GM18867 (cell line): ENCODE measurements around the gene SSPN.

ENCODE experiments used
- ATAC-seq: cut with Tn5 transposase; IDR thresholded peaks from one replicate; pipeline ENCODE4 v1.9.1; 2021; ENCODE audit warnings: mild to moderate bottlenecking, moderate library complexity; ENCODE audit not compliant: unreplicated experiment

The SSPN gene

DNA sequence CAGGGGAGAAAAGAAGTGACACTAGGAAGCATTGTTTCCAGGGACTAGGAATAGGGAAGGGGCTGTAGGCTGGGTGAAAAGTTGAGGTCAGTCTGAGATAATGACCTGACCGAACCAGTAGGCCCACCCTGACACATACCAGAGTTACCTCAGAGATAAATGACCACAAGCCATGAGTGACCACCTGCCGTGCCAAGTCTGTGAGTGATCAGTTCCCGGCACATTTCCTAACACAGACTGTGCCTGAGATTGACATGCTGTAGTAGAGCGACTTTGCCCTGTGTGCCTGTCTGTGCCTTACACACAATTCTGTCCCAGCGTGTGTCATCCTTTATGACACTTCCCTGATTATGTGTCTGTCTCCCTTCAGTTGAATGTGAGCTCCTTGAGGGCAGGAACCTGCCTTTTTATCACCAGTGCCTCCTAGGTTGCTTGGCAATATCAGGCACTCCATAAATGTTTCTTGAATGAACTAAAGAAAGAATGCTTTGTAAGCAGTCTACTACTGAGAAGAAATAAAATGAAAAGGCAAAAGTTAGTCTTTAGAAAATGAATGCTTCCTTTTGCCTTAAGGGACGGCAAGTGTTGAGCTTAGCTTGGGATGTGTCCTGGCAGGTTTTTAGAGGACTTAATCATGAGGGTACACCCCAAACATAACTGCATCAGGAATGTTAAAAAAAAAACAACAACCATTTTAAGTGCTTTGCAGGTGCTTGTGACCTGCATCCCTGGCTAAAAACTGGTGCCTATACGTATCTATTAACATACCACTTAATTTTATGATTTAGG, 9.6 kb upstream of the SSPN start:
- ATAC-seq, result no peak

DNA sequence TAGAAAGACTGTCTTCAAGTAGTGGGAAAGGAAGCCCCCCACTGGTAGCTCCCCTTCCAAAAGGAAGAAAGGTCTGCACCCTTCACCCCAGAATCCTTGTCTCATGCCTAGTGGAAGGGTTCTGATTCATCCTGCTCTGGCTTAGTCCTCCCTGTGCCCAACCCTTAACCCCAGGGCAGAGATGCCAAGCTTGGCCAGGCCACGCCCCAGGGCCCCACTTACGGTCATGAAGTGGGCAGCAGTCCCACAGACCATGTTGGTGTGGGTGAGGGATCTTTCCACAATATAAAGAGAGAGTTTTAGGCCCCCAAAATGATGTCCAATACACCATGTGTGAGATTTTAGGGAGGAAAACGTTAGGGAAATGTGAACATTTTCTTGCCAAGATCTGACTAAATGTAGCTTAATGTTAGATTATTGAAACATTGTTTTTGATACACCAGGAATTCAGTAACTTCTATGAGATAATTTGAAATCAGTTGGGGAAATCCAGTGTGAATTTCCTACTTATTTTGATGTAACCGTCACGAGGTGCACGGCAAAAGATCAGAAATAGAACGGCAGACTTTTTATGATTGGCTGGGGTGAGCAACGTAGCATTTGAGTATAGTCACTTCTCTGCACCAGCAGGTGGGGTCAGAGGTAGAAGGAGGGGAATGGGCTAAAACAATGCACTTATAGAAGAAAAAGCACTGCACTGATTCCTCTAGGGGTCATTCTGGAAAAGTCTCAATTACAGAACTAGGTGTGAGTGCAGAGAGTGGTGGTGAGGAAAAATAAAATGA, 8.2 kb upstream of the SSPN start:
- ATAC-seq, result no peak

DNA sequence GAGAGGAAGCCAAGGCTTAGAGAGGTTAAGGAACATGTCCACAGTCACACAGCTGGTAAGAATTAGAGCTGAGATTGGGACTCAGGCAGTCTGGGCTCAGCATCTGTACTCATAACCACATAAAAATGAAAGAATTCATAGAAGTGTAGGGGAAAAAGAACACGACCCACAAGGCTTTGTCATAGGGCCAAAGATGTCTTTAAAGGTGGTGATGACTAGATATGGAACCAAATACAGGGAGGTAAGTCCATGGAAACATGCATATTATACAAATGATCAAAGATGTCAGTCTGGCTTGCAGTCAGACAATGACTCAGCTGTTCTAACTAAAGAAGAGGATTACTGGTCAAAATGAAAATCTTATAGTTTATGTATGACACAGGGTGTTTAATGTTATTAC, 7.2 kb upstream of the SSPN start:
- no peak for ATAC-seq

DNA sequence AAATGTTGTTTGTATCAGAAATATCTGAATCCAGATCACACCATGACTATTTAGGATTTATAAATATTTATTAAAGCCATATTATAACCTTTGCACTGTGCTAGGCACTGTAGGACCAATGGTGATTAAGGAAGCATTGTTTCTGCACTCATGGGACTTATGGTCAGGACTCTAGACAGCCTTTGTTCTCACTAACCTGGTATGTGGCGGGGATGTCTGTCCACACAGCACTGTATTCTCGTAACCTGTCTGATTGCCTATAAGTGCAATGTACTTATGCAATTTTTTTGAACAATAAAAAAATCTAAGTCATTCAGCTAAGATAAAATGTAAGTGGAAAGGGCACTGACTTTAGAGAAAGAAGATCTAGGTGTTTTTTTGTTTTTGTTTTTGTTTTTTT, 6.7 kb upstream of the SSPN start:
- no peak for ATAC-seq

DNA sequence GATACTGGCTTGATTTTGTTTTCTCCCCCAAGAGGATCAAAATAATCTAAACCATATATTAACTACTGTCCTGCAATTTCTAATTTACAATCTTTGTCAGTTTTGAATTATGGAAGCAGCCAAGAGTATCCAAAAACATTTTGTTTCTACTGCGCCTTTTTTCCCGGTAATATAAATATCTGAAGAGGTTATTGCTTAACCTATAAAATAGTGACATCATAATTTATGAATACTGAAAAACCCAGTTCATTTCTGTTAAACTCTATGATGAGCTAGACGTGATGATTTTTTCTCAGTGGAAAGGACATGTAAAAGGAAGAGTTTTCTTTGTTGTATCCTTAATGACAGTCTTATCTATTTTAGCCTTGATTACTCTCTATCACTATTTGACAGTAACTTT, 3.2 kb upstream of the SSPN start:
- ATAC-seq, result no peak

DNA sequence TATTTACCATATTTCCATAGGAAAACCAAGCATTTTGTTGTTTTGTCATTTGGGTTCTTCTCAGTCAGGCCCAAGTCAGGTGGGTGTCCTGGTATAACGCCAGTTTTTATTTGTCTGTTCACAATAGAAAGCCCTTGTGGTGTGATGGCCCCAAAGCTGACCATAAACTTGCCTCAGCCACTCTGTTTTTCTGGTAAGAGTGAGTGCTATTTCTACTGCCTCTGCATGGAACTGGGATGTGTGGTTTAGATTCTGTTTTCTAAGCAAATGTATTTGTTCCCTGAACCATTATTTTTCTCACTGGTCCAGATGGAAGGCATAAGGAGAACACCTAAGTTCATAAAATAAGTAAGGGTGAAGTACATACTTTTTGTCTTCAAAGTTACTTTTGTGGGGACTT, 1.8 kb upstream of the SSPN start:
- no peak for ATAC-seq

DNA sequence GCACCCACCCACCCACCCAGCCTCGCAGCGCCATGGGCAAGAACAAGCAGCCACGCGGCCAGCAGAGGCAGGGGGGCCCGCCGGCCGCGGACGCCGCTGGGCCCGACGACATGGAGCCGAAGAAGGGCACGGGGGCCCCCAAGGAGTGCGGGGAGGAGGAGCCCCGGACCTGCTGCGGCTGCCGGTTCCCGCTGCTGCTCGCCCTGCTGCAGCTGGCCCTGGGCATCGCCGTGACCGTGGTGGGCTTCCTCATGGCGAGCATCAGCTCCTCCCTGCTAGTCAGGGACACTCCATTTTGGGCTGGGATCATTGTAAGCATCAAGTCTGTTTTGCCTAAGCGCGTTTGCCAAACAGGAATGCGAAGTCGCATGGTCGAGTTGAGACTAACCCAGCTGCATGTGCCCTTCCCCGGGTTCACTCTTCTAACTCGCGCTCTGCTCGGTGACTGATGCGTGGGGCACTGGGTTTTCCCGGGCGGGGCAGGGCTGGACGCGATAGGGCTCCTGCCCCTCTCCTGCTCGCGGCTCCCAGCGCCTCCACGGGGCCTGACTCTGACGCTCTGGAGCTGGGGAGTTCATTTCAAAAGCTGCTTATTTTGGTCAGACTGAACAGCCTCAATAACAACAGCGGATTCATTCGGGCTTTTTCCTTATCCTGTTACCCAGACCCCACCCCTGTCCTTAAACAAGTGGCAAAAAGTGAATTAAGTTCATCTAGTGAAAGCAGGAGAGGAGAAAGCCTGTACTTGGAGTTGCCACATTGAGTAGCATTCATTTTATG, 458 bp downstream of the SSPN start:
- ATAC-seq, result peak; percentile 77

DNA sequence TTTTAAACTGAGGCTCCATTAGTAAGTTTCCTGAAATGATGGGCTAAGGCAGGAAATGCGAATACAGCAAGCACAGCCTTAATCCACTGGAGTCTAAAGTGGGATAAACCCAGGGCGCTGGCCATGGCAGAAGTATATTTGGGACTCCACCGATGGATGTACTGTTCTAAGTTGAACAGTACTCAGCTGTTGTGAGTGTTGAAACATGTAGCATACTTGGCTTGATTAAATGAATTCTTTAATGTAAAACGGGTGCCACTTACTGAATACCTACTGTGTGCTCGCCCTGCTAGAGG, 996 bp downstream of the SSPN start:
- ATAC-seq, result no peak

DNA sequence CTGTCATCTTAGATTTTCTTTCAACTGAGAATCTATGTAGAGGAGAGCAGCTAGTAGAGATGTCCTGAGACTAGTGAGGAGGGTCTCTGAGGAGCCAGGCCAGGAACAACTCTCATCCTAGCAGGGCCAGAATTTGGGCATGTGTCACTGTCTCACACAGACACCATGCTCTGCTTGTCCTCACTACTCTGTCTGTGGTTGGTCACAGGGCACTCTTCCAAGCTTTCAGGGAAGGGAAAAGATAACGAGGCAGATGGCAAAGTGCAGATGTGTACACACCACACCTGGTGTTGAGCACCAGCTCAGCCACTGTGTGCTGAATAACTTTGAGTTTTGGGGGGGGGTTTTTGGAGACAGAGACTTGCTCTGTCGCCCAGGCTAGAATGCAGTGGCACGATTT, 2.5 kb downstream of the SSPN start:
- ATAC-seq, result no peak

DNA sequence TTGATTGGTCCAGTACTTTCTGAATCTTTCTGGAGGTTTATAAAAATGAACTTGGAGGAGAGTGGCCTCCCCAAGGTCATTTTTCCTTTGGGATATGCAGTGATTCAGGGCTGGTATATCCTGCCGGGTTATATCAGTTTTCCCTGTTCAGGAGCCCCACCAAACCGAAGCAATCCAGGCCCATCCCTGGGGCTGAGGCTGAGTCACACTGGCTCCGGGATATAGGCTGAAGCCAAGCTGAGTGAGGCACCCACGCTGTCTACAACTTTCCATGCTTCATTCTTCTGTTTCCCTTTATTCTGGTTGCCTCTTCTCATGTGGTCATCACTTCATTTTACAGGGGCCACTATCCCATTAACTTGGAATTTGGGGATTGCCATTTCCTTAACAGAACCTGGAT, 3.4 kb downstream of the SSPN start:
- ATAC-seq, result no peak

DNA sequence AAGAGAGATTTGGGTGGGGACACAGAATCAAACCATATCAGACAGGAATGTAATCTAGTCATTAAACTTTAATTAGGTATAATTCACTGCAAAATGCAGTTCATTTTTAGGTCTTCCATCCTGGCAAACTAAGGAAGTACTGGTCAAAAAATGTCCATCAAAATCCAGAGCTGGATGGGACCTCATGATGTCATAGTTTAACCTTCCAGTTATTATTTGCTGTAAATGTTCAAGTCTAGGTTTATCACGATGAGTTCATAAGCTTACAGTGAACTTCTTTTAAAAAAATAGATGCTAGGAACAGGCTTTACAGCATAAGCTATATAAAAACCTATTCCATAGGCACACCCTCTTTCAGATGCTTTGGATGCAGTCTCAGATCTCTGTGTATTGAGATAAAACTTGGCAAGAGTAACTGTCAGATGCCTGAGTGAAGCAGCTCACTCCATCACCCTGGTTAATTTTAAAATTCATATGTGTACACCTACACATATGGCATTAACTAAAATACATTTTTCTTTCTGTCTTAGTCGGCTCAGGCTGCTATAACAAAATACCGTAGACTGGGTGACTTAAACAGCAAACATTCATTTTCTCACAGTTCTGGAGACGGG, 7.9 kb downstream of the SSPN start:
- no peak for ATAC-seq

DNA sequence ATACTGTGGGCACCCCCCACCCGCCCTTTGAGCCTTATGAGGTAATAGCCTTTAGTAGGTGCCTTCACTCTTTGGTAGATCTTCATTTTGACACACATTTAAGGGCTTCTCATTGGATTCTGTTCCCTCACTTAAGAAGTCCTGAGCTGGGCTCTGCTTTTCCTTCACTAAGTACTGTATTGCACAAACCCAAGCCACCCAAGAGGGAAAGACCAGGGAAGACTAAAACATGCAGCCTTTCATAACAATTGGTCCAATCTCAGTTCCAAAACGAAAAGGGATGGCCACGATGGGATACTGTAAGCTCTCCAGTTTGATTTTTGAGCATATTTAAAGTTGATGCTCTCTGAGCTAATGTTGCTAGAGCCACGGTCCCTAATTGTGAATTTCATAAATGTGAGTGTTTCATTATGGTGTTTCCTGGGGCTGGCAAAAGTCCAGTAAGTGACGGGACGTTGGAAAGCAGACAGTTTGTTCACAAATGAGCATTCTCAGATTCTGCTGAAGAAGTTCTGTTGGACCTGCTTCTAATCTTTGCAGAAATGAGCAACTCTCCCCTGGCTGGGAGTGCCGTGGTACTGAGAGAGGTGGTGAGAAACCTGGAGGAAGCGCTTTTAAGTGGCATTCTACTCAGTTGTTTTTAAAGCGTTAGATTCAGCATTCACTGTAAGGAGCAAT, 9.4 kb downstream of the SSPN start:
- no peak for ATAC-seq

DNA sequence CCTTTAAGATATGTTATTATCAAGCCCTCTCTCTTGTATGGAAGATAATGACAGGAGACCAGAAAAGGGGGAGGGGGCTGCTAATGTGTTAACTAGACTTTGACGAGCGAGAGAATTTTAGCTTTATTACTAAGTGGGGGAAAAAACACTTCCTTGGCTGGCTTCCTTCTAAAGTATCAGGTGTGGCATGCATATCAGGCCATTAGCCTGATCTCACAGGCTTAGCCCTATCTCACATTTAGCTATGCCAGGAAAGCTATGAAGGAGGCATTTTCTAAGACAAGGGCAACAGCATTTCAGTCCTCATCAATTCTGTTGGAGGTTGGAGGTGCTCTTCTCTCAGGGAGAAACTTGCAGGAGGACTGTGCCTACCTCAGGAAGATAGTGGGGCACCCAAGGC, 9.9 kb downstream of the SSPN start:
- no peak for ATAC-seq

DNA sequence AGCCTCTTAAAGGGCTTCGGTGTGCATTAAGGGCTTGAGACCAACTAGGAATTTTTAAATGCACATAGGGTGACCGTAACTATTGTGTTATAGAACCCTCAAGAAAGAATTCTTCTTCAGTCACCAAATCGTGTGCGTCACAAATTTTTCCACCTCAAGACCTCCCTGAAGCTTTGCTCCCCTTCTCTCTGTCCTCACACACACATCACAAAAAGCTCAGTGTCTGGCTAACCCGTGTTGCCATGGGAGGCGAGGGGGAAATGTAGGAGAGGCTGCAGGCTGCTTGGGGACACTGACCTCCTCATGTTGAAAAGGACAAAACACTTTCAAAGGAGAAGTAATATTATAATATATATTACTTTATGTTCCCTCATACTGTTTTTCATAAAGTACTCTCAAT, 10.6 kb downstream of the SSPN start:
- ATAC-seq, result no peak

DNA sequence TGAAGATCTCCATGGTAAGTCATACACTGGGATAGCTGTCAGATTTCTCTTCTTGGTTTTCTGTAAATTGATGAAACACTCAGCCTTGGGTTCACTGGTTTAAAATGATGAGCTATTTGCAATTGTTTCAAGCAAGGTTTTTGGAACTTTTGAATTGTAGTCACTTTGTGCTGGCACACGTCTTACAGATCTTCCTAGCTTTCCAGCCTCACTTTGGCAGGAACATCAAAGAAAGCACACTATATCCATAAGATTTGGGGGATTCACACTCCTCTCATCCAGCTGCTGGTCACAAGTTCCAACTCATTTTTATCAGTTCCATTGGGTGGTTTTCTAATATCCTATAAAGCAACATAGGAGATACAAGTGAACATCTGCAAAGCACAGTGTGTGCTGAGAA, 16.0 kb downstream of the SSPN start:
- no peak for ATAC-seq

DNA sequence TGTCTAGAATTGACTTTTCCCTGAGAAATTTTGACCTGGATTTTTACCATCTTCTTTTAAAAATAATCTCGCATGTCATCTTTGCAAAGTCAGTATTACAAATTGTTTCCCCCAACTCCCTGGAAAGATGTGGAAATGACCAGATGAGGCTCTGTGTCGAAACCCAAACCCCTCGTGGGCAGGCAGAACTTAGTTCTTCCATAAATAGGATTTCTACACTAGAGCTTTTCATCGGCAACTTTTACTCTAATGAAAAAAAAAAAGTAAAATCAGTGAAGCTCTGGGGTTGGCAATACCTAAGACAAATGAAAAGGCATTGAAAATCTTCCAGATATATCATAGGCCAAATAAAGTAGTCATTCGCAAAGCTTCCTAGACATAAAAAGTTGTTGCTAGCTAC, 17.0 kb downstream of the SSPN start:
- no peak for ATAC-seq

DNA sequence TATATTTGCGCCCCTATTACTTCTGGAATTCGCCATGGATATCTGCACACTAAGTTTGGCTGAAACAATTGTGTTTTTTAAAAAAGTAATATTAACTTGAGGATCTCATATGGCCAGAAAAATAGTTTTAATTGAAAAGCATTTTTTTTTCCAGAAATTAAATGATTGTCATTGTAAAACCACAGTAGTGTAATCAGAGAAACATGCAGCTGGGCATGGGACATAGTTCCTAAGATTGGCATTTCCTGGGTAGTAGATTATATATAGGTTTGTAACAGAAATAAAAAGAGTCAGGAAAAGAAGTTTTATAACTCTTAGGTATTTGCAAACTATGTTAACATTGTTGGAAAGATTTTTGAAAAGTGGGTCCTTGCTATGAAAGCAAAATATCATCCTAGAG, 17.6 kb downstream of the SSPN start:
- no peak for ATAC-seq

DNA sequence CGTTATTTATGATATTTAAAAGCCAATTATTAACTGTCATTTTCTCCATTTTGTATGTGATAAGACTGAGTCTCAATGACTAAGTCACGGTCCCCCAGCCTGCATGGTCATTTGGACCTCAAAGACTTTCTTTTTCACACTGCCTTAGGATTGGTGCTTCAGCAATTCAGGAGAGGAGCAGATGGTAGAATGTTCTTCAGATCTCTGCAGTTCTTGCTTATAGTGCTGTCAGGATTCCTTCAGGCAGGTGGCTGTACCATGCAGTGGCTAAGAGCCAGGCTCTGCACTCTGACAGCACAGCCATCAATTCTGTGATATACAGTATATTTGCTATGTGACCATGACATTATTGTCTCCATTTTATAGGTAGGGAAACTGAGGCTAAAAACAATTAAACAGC, 18.7 kb downstream of the SSPN start:
- no peak for ATAC-seq

DNA sequence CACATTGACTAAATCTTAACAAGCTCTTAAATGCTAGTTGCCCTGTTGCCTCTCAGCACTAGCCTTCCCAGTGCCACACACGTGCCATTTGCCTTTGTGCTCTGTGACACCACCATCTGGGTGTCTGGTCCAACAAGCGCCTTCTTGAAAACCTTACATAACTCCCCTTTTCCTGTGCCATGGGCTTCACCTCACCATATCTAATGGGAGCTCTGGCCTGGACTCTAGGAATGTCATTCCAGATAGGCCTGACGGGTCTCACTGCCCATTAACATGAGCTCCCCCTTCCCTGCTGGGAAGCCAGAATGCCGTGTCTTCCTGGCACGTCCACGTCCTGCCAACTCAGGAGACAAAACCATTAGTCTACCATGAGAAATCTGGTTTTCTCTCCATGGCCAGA, 24.4 kb downstream of the SSPN start:
- ATAC-seq, result no peak

DNA sequence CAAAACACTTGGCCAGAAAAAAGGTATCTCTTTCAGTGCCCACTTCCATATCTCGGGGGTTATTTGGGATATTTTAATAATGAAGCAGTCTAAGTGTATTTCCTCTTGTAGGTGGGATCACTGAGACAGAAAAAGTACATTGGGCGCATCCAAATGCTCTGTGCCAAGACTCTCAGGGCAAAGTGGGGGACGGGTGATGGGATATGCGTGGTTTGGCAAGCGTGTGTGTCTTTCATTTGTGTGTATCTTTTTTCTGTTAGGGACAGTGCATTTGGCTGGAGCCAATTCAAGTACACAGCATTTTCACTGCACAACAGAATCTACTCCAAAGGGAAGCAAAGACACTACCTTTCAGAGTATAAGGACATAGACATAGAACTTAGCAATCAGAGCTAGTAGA, 29.3 kb downstream of the SSPN start:
- no peak for ATAC-seq

DNA sequence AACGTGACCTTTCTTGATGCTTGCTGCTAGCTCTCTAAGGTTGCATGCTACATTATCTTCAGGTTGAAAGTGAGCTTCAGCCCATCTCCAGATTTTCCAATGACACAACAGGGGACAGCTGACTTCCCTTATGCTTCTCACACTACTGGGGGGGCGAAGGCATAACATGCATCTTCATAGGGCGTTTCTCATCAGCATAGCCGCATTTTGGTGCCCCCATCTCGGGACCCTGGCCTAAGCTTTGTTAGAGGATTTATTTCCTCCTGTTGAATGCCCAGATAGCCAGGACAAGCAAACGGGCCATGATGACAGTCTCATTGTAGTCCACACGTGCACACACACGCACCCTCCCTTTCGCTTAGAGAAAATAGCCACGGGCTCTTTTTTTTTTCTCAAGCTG, 30.7 kb downstream of the SSPN start:
- ATAC-seq, result no peak
